ENCODE results near the gene CYP1B1.

- TF ChIP-seq, protein P1, sequence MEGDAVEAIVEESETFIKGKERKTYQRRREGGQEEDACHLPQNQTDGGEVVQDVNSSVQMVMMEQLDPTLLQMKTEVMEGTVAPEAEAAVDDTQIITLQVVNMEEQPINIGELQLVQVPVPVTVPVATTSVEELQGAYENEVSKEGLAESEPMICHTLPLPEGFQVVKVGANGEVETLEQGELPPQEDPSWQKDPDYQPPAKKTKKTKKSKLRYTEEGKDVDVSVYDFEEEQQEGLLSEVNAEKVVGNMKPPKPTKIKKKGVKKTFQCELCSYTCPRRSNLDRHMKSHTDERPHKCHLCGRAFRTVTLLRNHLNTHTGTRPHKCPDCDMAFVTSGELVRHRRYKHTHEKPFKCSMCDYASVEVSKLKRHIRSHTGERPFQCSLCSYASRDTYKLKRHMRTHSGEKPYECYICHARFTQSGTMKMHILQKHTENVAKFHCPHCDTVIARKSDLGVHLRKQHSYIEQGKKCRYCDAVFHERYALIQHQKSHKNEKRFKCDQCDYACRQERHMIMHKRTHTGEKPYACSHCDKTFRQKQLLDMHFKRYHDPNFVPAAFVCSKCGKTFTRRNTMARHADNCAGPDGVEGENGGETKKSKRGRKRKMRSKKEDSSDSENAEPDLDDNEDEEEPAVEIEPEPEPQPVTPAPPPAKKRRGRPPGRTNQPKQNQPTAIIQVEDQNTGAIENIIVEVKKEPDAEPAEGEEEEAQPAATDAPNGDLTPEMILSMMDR (IDR thresholded peaks at IDR 0.05) = no peak
- TF ChIP-seq POLR2A (IDR thresholded peaks at IDR 0.05) = no peak
Measured at GRCh38 chr2:38100328-38100727, 24.4 kb upstream of the CYP1B1 start.

All from testis (tissue), 2 donors.